T-helper 17 cell (primary cell): Measurements from ENCODE around the gene COL12A1. TPM values are rescaled to one million over a fixed set of nuclear protein-coding genes. Genes with fewer than 3 reads are reported as not detected.
A peak's percentile ranks its signal among the peaks of the same experiment; 100 is the strongest.

ENCODE experiments used
- ATAC-seq: fragments of 150-1000 bp; cut with Tn5 transposase; 2 replicates; pipeline ENCODE4 v1.10.0; 2021; ENCODE audit warnings: mild to moderate bottlenecking, moderate library complexity
- DNase-seq, 3 donors: peaks; one replicate each; pipeline versions ENCODE4 v3.0.0 to v3.0.0-alpha.2; 2020 to 2021
- H3K9me3 ChIP-seq: one replicate; pipeline ENCODE4 v1.7.0; 2013; ENCODE audit warnings: low read length, mild to moderate bottlenecking; ENCODE audit not compliant: control insufficient read depth, poor library complexity, severe bottlenecking
- H3K27ac Mint-ChIP-seq: one replicate; pipeline ENCODE4 v1.8.0; 2022; ENCODE audit warnings: mild to moderate bottlenecking, moderate library complexity, mixed read lengths
- H3K27me3 Mint-ChIP-seq: one replicate; pipeline ENCODE4 v1.8.0; 2022; ENCODE audit warnings: mixed read lengths
- H3K36me3 Mint-ChIP-seq: one replicate; pipeline ENCODE4 v1.8.0; 2022; ENCODE audit warnings: low read depth, mixed read lengths
- H3K4me1 Mint-ChIP-seq: one replicate; pipeline ENCODE4 v1.8.0; 2022; ENCODE audit warnings: mild to moderate bottlenecking, mixed read lengths
- H3K4me3 Mint-ChIP-seq: one replicate; pipeline ENCODE4 v1.8.0; 2022; ENCODE audit warnings: mild to moderate bottlenecking, moderate library complexity, mixed read lengths
- total RNA-seq, 4 donors: library from RNA in 2 of 4; stranded (reverse) in 2 of 4; gene quantifications; one replicate each; pipeline ENCODE4 v1.2.3 and lab custom pipeline; 2022 to 2026

Gene COL12A1
- total RNA-seq, 2 donors from 2014 or later: 0.08 TPM; not detected in 1

GRCh38 chr6:75224303-75224926 is 18.6 kb upstream of the COL12A1 start:
- no peaks in the 10 kb centered on the region for H3K9me3 ChIP-seq
- no peak overlapping the region for H3K27ac Mint-ChIP-seq
- ATAC-seq (no peak), DNase-seq (no peak)
- peaks cover 42% of the 10 kb centered on the region for H3K27me3 Mint-ChIP-seq
- H3K36me3 Mint-ChIP-seq: peaks cover 3% of the 10 kb centered on the region
- no peak overlapping the region for H3K4me3 Mint-ChIP-seq
- H3K4me1 Mint-ChIP-seq: peaks cover 2% of the 10 kb centered on the region

- ATAC-seq (no peak), DNase-seq (no peak)
- H3K36me3 Mint-ChIP-seq: peaks cover 3% of the 10 kb centered on the region
- no peak overlapping the region for H3K27ac Mint-ChIP-seq
- no peaks in the 10 kb centered on the region for H3K9me3 ChIP-seq
- H3K27me3 Mint-ChIP-seq: peaks cover 49% of the 10 kb centered on the region
- H3K4me1 Mint-ChIP-seq: peaks cover 2% of the 10 kb centered on the region
- no peak overlapping the region for H3K4me3 Mint-ChIP-seq
Measured at GRCh38 chr6:75223428-75223827, 17.6 kb upstream of the COL12A1 start.

- no peak overlapping the region for H3K27ac Mint-ChIP-seq
- peaks cover 60% of the 10 kb centered on the region for H3K27me3 Mint-ChIP-seq
- H3K9me3 ChIP-seq: no peaks in the 10 kb centered on the region
- ATAC-seq: no peak
- no peak for DNase-seq
- peaks cover 3% of the 10 kb centered on the region for H3K36me3 Mint-ChIP-seq
- no peaks in the 10 kb centered on the region for H3K4me1 Mint-ChIP-seq
- no peak overlapping the region for H3K4me3 Mint-ChIP-seq
Measured at GRCh38 chr6:75222261-75222660, 16.4 kb upstream of the COL12A1 start.

GRCh38 chr6:75221116-75221515 is 15.3 kb upstream of the COL12A1 start:
- Mint-ChIP-seq H3K27me3 (peaks cover 71% of the 10 kb centered on the region), H3K27ac (no peak overlapping the region), H3K36me3 (peaks cover 3% of the 10 kb centered on the region), H3K4me1 (no peaks in the 10 kb centered on the region), H3K4me3 (no peak overlapping the region)
- ATAC-seq (no peak), DNase-seq (no peak)
- H3K9me3 ChIP-seq: no peaks in the 10 kb centered on the region

GRCh38 chr6:75220357-75220756 is 14.5 kb upstream of the COL12A1 start:
- peaks cover 79% of the 10 kb centered on the region for H3K27me3 Mint-ChIP-seq
- ATAC-seq: no peak
- H3K9me3 ChIP-seq: no peaks in the 10 kb centered on the region
- no peak overlapping the region for H3K27ac Mint-ChIP-seq
- DNase-seq: no peak
- no peaks in the 10 kb centered on the region for H3K4me1 Mint-ChIP-seq
- H3K4me3 Mint-ChIP-seq: no peak overlapping the region
- peaks cover 3% of the 10 kb centered on the region for H3K36me3 Mint-ChIP-seq

GRCh38 chr6:75219263-75219662 is 13.4 kb upstream of the COL12A1 start:
- DNase-seq: no peak
- Mint-ChIP-seq H3K27ac (no peak overlapping the region), H3K4me1 (no peaks in the 10 kb centered on the region), H3K36me3 (peaks cover 3% of the 10 kb centered on the region), H3K27me3 (peaks cover 73% of the 10 kb centered on the region), H3K4me3 (no peak overlapping the region)
- no peaks in the 10 kb centered on the region for H3K9me3 ChIP-seq
- no peak for ATAC-seq

- Mint-ChIP-seq H3K4me1 (no peaks in the 10 kb centered on the region), H3K4me3 (no peak overlapping the region), H3K36me3 (no peaks in the 10 kb centered on the region), H3K27ac (no peak overlapping the region), H3K27me3 (peaks cover 60% of the 10 kb centered on the region)
- H3K9me3 ChIP-seq: no peaks in the 10 kb centered on the region
- ATAC-seq (no peak), DNase-seq (no peak)
Measured at GRCh38 chr6:75217193-75217592, 11.3 kb upstream of the COL12A1 start.

GRCh38 chr6:75215291-75215690 is 9.4 kb upstream of the COL12A1 start:
- Mint-ChIP-seq H3K4me1 (no peaks in the 10 kb centered on the region), H3K36me3 (no peaks in the 10 kb centered on the region), H3K27ac (no peak overlapping the region), H3K27me3 (peaks cover 71% of the 10 kb centered on the region), H3K4me3 (no peak overlapping the region)
- H3K9me3 ChIP-seq: no peaks in the 10 kb centered on the region
- no peak for DNase-seq
- ATAC-seq: no peak

- DNase-seq: no peak
Measured at GRCh38 chr6:75213732-75214131, 7.9 kb upstream of the COL12A1 start.

GRCh38 chr6:75213112-75213511 is 7.3 kb upstream of the COL12A1 start:
- no peak overlapping the region for H3K27ac Mint-ChIP-seq
- ATAC-seq (no peak), DNase-seq (no peak)
- H3K4me1 Mint-ChIP-seq: peaks cover 11% of the 10 kb centered on the region
- no peak overlapping the region for H3K4me3 Mint-ChIP-seq
- no peaks in the 10 kb centered on the region for H3K36me3 Mint-ChIP-seq
- H3K27me3 Mint-ChIP-seq: peaks cover 73% of the 10 kb centered on the region
- H3K9me3 ChIP-seq: no peaks in the 10 kb centered on the region

More at GRCh38 chr6:75213732-75214131, 7.9 kb upstream of the COL12A1 start:
- Mint-ChIP-seq H3K27ac (no peak overlapping the region), H3K4me3 (no peak overlapping the region), H3K4me1 (peaks cover 5% of the 10 kb centered on the region), H3K36me3 (no peaks in the 10 kb centered on the region), H3K27me3 (peaks cover 69% of the 10 kb centered on the region)
- no peaks in the 10 kb centered on the region for H3K9me3 ChIP-seq
- ATAC-seq: no peak

GRCh38 chr6:75211920-75212590 is 6.2 kb upstream of the COL12A1 start:
- Mint-ChIP-seq H3K27me3 (peaks cover 73% of the 10 kb centered on the region), H3K27ac (no peak overlapping the region), H3K4me3 (no peak overlapping the region), H3K36me3 (peaks cover 5% of the 10 kb centered on the region), H3K4me1 (peaks cover 20% of the 10 kb centered on the region)
- DNase-seq (no peak), ATAC-seq (no peak)
- H3K9me3 ChIP-seq: no peaks in the 10 kb centered on the region

- H3K9me3 ChIP-seq: no peaks in the 10 kb centered on the region
- no peak overlapping the region for H3K4me3 Mint-ChIP-seq
- peaks cover 5% of the 10 kb centered on the region for H3K36me3 Mint-ChIP-seq
- ATAC-seq: peak; percentile 39
- no peak for DNase-seq
- peaks cover 27% of the 10 kb centered on the region for H3K4me1 Mint-ChIP-seq
- H3K27ac Mint-ChIP-seq: no peak overlapping the region
- peaks cover 73% of the 10 kb centered on the region for H3K27me3 Mint-ChIP-seq
Measured at GRCh38 chr6:75210885-75211739, 5.3 kb upstream of the COL12A1 start.

GRCh38 chr6:75209184-75209723 is 3.4 kb upstream of the COL12A1 start:
- H3K27me3 Mint-ChIP-seq: peaks cover 78% of the 10 kb centered on the region
- peaks cover 38% of the 10 kb centered on the region for H3K4me1 Mint-ChIP-seq
- H3K27ac Mint-ChIP-seq: peak overlapping the region; percentile 77

More at GRCh38 chr6:75209184-75209723, 3.4 kb upstream of the COL12A1 start:
- H3K9me3 ChIP-seq: no peaks in the 10 kb centered on the region
- Mint-ChIP-seq H3K4me3 (peak overlapping the region; percentile 91), H3K36me3 (peaks cover 10% of the 10 kb centered on the region)
- no peak for ATAC-seq
- no peak for DNase-seq
